NB4 (cell line): Measurements from ENCODE around the gene METAP2.

ENCODE experiments used
- CTCF ChIP-seq: IDR thresholded peaks from one replicate; pipeline ENCODE4 v1.5.1; 2012; ENCODE audit warnings: low read depth, low read length
- MYC ChIP-seq: IDR thresholded peaks from 2 replicates; pipeline ENCODE4 v1.6.1; 2011; ENCODE audit warnings: low read depth, low read length
- TF ChIP-seq, protein P1 (sequence below): IDR thresholded peaks from 2 replicates; pipeline ENCODE4 v1.6.1; 2011; ENCODE audit warnings: low read depth, low read length

DNA sequence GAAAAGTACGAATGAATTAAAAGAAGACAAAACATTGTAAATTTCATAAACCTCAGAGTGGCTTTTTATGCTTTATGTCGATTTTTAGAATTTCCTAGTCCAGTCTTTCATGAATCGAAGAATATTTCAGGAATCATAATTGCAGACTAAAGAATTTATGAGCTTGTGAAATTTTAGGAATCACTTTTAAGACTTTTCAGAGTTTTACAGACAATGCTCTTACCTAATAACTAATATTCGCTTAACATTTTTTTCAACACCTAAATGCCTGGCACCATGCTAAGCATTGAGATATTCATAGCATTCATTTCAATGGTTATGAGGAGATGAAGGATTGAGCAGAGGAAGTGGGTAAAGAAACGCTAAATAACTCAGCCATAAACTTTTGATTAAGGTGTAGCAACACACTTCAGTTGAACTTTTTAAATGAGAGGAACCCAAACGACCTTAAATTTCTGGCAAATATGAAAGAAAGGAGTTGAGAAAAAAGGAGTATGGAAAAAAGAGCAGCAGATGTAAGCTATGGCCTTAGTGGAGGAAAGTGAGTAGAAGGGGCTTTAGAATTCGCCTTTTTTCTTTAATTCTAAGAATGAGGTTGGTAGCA is 78.1 kb downstream of the METAP2 start:
- TF ChIP-seq MYC (no peak), CTCF (no peak)
- TF ChIP-seq, protein P1, sequence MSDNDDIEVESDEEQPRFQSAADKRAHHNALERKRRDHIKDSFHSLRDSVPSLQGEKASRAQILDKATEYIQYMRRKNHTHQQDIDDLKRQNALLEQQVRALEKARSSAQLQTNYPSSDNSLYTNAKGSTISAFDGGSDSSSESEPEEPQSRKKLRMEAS = no peak
